K562 (cell line): ENCODE data around the gene TRAPPC4. TPM values are rescaled to one million over a fixed set of nuclear protein-coding genes. Genes with fewer than 3 reads are reported as not detected.

ENCODE experiments used
- CHD7 ChIP-seq: fragments of 200-600 bp; sonication (generic); IDR thresholded peaks from one replicate; pipeline ENCODE4 v1.6.1; 2012; ENCODE audit warnings: mild to moderate bottlenecking, low read depth, low read length, inconsistent platforms
- E2F3 ChIP-seq: fragments of 250-450 bp; sonication (Bioruptor Pico); IDR thresholded peaks from 2 replicates; pipeline ENCODE4 v1.4.0; 2020; ENCODE audit warnings: mild to moderate bottlenecking
- E4F1 ChIP-seq: fragments of 250-450 bp; sonication (Bioruptor Pico); IDR thresholded peaks from 2 replicates; pipeline ENCODE4 v1.5.0; 2021; ENCODE audit warnings: mild to moderate bottlenecking, borderline replicate concordance
- GABPA ChIP-seq: fragments of 200-800 bp; sonication (Bioruptor generic); conservative IDR thresholded peaks from 2 replicates; pipeline ENCODE4 v1.6.1; 2016; ENCODE audit warnings: low read depth, missing genetic modification characterization, missing compliant biosample characterization
- GATAD2A ChIP-seq: fragments of 450-650 bp; IDR thresholded peaks from 2 replicates; pipeline ENCODE4 v1.6.1; 2017
- NR4A1 ChIP-seq, 2 experiments: fragments of 250-450 bp in 1 of 2; fragments of 450-650 bp in 1 of 2; sonication (Bioruptor Pico) in 1 of 2; IDR thresholded peaks; 2 replicates each; pipeline versions ENCODE4 v1.4.0 to v1.6.1; 2016 to 2020; ENCODE audit warnings: mild to moderate bottlenecking in 2 of 2, missing compliant biosample characterization in 1 of 2, missing genetic modification characterization in 1 of 2, moderate library complexity in 1 of 2
- POLR3G ChIP-seq: IDR thresholded peaks from 2 replicates; pipeline ENCODE4 v1.6.1; 2011; ENCODE audit not compliant: insufficient read length, insufficient replicate concordance; ENCODE audit errors: extremely low read depth
- THAP7 ChIP-seq: fragments of 250-450 bp; sonication (Bioruptor Pico); IDR thresholded peaks from 2 replicates; pipeline ENCODE4 v1.5.0; 2021
- TSC22D4 ChIP-seq: fragments of 450-650 bp; IDR thresholded peaks from 2 replicates; pipeline ENCODE4 v1.6.1; 2016; ENCODE audit warnings: missing genetic modification characterization, missing biosample characterization, control low read depth
- USF2 ChIP-seq: sonication (generic); formaldehyde crosslinking; IDR thresholded peaks from 2 replicates; pipeline ENCODE4 v1.5.0; 2020; ENCODE audit warnings: missing genetic modification reagents
- ZNF280A ChIP-seq: fragments of 450-650 bp; IDR thresholded peaks from 2 replicates; pipeline ENCODE4 v1.6.1; 2018; ENCODE audit warnings: mild to moderate bottlenecking, low read depth; ENCODE audit not compliant: partially characterized antibody
- polyA plus RNA-seq, 8 experiments: library from polyadenylated mRNA; depleted of rRNA in 4 of 8; stranded (reverse) in 5 of 8; unstranded in 3 of 8; fragments of >200 nt; fragmentation: Nextera tagmentation in 2 of 8; fragmentation: Illumina TruSeq in 1 of 8; extraction: Ambion mirVana in 2 of 8; extraction: Trizol in 1 of 8; gene quantifications; 2 replicates each; pipeline versions ENCODE4 v1.2.1 to v1.2.3, GENCODE V29; 2011 to 2014; ENCODE audit warnings: inconsistent platforms in 1 of 8, missing spikeins in 1 of 8
- total RNA-seq, 7 experiments: library from RNA; depleted of rRNA in 6 of 7; stranded (reverse); fragments of >200 nt in 6 of 7; fragmentation: Illumina TruSeq in 2 of 7; extraction: Trizol in 2 of 7; gene quantifications; 2 replicates each; pipeline versions ENCODE4 v1.2.1 to v1.2.3, GENCODE V29; 2011 to 2021; ENCODE audit warnings: low replicate concordance in 1 of 7

TRAPPC4 gene
- total and polyA plus RNA-seq, 9 of the 15 experiments (the other 6 are each of a cell fraction or from before 2014, with no cell fraction given): 121 to 524 (median 142) TPM

- TF ChIP-seq E4F1 (CRISPR knock-in tag) (no peak), CHD7 (no peak), NR4A1 (CRISPR knock-in tag; IDR thresholded peaks at IDR 0.05) (no peak), NR4A1 (tag; IDR thresholded peaks at IDR 0.05) (no peak), GABPA (no peak), GATAD2A (no peak), POLR3G (no peak), ZNF280A (no peak), USF2 (no peak), E2F3 (CRISPR knock-in tag) (no peak), TSC22D4 (tag) (no peak), THAP7 (CRISPR knock-in tag) (no peak)
These were observed 46.8 kb downstream of the TRAPPC4 start (continued) for GRCh38 chr11:119065369-119065768.
